Body of pancreas (tissue), 4 donors: ENCODE results near the gene TCP11L2.

Source experiments
- CTCF ChIP-seq, 7 experiments: fragments of 450-650 bp in 4 of 7; fragments of 200-600 bp in 3 of 7; sonication (generic) in 3 of 7; IDR thresholded peaks; one replicate each; pipeline ENCODE4 v1.5.1; 2016 to 2019; ENCODE audit warnings: antibody characterized with exemption in 7 of 7
- POLR2A ChIP-seq, 3 donors: fragments of 450-650 bp; IDR thresholded peaks; one replicate each; pipeline ENCODE4 v1.6.1; 2016; ENCODE audit warnings: antibody characterized with exemption in 3 of 3, mild to moderate bottlenecking in 2 of 3

DNA sequence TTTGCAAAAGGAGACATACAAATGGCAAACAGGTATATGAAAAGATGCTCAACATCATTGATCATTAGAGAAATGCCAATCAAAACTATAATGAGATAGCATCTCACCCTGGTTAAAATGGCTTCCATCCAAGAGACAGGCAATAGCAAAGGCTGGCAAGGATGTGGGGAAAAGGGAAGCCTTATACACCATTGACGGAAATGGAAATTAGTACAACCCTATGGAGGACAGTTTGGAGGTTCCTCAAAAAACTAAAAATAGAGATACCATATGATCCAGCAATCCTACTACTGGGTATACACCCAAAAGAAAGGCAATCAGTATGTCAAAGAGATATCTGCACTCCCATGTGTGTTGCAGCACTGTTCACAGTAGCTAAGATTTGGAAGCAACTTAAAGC lies 37.4 kb upstream of the TCP11L2 start:
- TF ChIP-seq POLR2A (IDR thresholded peaks at IDR 0.05) (no peak), CTCF (IDR thresholded peaks at IDR 0.05) (no peak)
